ENCODE measurements around the gene MTURN. TPM values are rescaled to one million over a fixed set of nuclear protein-coding genes. Genes with fewer than 3 reads are reported as not detected.

The MTURN gene
- polyA plus RNA-seq, 1 donor (not counting 4 experiments of a cell fraction or from before 2014, with no cell fraction given): 10.8 TPM

DNA sequence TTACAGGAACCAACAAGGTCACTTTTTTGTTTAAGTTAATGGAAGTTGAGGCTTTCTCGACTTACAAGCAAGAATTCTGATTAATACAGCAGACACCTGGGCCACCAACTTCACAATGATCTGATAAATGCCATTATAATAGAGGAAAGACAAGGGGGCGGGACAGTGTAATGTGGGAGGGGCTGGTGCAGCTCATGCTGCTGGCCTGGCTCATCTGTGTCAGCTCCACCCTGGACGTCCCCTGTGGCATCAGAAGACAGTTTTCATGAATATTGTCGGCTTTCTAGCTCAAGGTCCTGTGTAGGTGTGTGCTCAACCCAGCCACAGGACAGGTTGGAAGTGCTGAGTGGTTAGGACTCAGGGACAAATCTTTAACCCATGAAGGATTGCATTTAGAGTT lies 57.0 kb downstream of the MTURN start:
- Histone ChIP-seq H3K27ac (ENCODE audit: control insufficient read depth, insufficient read depth, low read length) (no peak overlapping the region), H3K9ac (ENCODE audit: control insufficient read depth, extremely low read depth, insufficient read depth, low read length) (no peak overlapping the region), H3K79me2 (ENCODE audit: control insufficient read depth, insufficient read depth, low read length) (no peaks in the 10 kb centered on the region), H3K36me3 (ENCODE audit: control insufficient read depth in 2 of 2, extremely low read depth in 1 of 2, insufficient read depth in 2 of 2, low read length in 2 of 2) (no peaks in the 10 kb centered on the region), H3K4me2 (ENCODE audit: control insufficient read depth, extremely low read depth, insufficient read depth, low read depth, low read length) (no peak overlapping the region), H3K4me1 (ENCODE audit: control insufficient read depth, extremely low read depth, insufficient read depth, low read length) (no peaks in the 10 kb centered on the region), H3K4me3 (ENCODE audit: control insufficient read depth in 2 of 3, extremely low read depth in 1 of 3, insufficient read depth in 2 of 3, low read depth in 1 of 3, low read length in 3 of 3) (no peak overlapping the region), H2AFZ (ENCODE audit: control insufficient read depth, low read length) (no peak overlapping the region), H3K9me3 (ENCODE audit: control insufficient read depth, low read depth, low read length) (peaks cover 10% of the 10 kb centered on the region), H4K20me1 (ENCODE audit: control insufficient read depth, extremely low read depth, insufficient read depth, low read length) (no peaks in the 10 kb centered on the region), H3K9me1 (ENCODE audit: control insufficient read depth, extremely low read depth, insufficient read depth, low read length) (no peaks in the 10 kb centered on the region), H3K27me3 (ENCODE audit: control insufficient read depth, extremely low read depth, insufficient read depth, low read length) (no peaks in the 10 kb centered on the region)
- dilution Hi-C loops (cut with MboI; ENCODE audit: extremely low pct_ligation_motif_present, low sequenced_read_pairs): no loop called here
- no peak for FAIRE-seq
- TF ChIP-seq, protein P1, sequence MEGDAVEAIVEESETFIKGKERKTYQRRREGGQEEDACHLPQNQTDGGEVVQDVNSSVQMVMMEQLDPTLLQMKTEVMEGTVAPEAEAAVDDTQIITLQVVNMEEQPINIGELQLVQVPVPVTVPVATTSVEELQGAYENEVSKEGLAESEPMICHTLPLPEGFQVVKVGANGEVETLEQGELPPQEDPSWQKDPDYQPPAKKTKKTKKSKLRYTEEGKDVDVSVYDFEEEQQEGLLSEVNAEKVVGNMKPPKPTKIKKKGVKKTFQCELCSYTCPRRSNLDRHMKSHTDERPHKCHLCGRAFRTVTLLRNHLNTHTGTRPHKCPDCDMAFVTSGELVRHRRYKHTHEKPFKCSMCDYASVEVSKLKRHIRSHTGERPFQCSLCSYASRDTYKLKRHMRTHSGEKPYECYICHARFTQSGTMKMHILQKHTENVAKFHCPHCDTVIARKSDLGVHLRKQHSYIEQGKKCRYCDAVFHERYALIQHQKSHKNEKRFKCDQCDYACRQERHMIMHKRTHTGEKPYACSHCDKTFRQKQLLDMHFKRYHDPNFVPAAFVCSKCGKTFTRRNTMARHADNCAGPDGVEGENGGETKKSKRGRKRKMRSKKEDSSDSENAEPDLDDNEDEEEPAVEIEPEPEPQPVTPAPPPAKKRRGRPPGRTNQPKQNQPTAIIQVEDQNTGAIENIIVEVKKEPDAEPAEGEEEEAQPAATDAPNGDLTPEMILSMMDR (optimal IDR thresholded peaks at IDR 0.05 in 1 of 3, IDR thresholded peaks at IDR 0.05 in 1 of 3, conservative IDR thresholded peaks at IDR 0.05 in 1 of 3; ENCODE audit: extremely low read depth in 1 of 3, insufficient read depth in 2 of 3, low read length in 3 of 3): no peak
- TF ChIP-seq EZH2 (IDR thresholded peaks at IDR 0.05; ENCODE audit: low read length): no peak
- DNase-seq (ENCODE audit: low read depth, low spot score): no peak

DNA sequence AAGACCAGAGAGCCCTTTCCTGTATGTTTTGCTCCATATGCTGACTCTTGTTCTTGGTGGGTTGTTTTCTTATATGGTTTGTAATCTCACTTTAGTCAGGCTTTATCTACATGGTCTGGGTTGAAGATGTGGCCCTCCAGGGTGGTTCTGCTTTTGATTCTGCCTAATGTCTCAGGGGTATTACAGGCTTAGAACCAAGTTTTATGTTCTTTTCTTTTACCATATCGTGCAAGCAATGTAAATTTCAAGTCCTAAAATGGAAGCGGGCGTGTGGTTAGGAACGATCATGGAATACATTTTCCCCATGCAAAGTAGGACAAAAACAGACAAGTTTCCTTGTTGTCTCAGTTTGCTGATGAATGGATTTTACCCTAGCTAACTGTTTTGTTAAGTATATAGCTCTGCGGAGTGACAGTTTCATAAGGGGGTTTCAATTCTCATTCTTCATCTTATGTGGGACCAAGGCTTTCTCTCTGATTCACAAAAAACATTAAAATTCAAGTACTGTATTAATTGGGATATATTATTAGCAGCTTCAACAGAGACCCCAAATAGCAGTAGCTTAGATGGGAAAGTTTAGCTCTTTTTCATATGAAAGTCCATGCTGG lies 58.7 kb downstream of the MTURN start:
- dilution Hi-C loops (cut with MboI; ENCODE audit: extremely low pct_ligation_motif_present, low sequenced_read_pairs): no loop called here
- no peaks in the 10 kb centered on the region for H3K27me3 ChIP-seq (ENCODE audit: control insufficient read depth, extremely low read depth, insufficient read depth, low read length)
- TF ChIP-seq, protein P1 (optimal IDR thresholded peaks at IDR 0.05 in 1 of 3, IDR thresholded peaks at IDR 0.05 in 1 of 3, conservative IDR thresholded peaks at IDR 0.05 in 1 of 3; ENCODE audit: extremely low read depth in 1 of 3, insufficient read depth in 2 of 3, low read length in 3 of 3): no peak
- no peak for TF ChIP-seq EZH2 (IDR thresholded peaks at IDR 0.05; ENCODE audit: low read length)
- no peaks in the 10 kb centered on the region for H3K79me2 ChIP-seq (ENCODE audit: control insufficient read depth, insufficient read depth, low read length)
- H3K27ac ChIP-seq (ENCODE audit: control insufficient read depth, insufficient read depth, low read length): no peak overlapping the region
- H3K4me3 ChIP-seq (ENCODE audit: control insufficient read depth in 2 of 3, extremely low read depth in 1 of 3, insufficient read depth in 2 of 3, low read depth in 1 of 3, low read length in 3 of 3): no peak overlapping the region
- H3K4me1 ChIP-seq (ENCODE audit: control insufficient read depth, extremely low read depth, insufficient read depth, low read length): no peaks in the 10 kb centered on the region
- H2AFZ ChIP-seq (ENCODE audit: control insufficient read depth, low read length): no peak overlapping the region
- no peak for FAIRE-seq
- H3K36me3 ChIP-seq (ENCODE audit: control insufficient read depth in 2 of 2, extremely low read depth in 1 of 2, insufficient read depth in 2 of 2, low read length in 2 of 2): no peaks in the 10 kb centered on the region
- peaks cover 10% of the 10 kb centered on the region for H3K9me3 ChIP-seq (ENCODE audit: control insufficient read depth, low read depth, low read length)
- no peak overlapping the region for H3K4me2 ChIP-seq (ENCODE audit: control insufficient read depth, extremely low read depth, insufficient read depth, low read depth, low read length)
- H3K9me1 ChIP-seq (ENCODE audit: control insufficient read depth, extremely low read depth, insufficient read depth, low read length): no peaks in the 10 kb centered on the region
- H3K9ac ChIP-seq (ENCODE audit: control insufficient read depth, extremely low read depth, insufficient read depth, low read length): no peak overlapping the region
- DNase-seq (ENCODE audit: low read depth, low spot score): no peak
- no peaks in the 10 kb centered on the region for H4K20me1 ChIP-seq (ENCODE audit: control insufficient read depth, extremely low read depth, insufficient read depth, low read length)
